ENCODE measurements around the gene ABCG8.

GRCh38 chr2:43812006-43812405, 26.8 kb upstream of the ABCG8 start:
- TF ChIP-seq CTCF (IDR thresholded peaks at IDR 0.05), result no peak
- TF ChIP-seq POLR2A (IDR thresholded peaks at IDR 0.05), result no peak
